Kidney tubule cell (primary cell): ENCODE results near the gene GPSM1.
"Not testable (repeated sequence)": the region's sequence is repeated elsewhere in the genome, so short reads cannot be mapped to it uniquely, and the experiment has no call there.

Experiments
- DNase-seq: peaks from one replicate; pipeline ENCODE4 v3.0.0-alpha.2; 2018; ENCODE audit warnings: low spot score

GPSM1 gene

DNA sequence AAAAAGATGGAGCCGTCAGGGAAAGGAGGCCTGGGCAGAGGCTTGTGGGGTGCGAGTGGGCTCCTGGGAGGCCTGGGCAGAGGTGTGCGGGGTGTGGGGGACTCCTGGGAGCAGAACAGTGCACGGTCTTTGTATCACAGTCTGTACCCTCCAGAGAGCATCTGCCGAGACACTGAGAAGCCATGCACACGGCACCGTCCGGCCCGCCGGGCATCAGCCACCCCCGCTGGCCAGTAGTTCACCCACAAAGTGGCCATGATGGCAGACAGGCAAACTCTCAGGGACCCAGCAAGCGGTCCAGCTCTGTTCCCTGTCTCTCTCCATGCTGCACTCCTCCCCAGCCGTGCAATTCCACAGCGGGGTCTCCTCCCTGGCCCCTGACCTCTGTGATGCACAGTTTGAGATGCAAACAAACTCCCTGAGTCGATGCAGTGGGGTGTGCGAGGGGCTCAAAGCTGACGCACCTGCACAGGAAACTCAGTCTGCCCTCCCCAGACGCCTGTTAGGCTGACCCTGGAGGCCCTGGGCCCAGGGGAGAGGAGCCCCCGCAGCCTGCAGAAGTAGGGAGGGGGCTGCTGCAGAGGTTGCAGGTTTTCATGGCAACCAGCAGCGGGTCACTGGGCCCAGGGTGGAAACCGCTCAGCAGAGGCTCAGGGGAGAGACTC lies 9.1 kb upstream of the GPSM1 start:
- DNase-seq, result no peak

DNA sequence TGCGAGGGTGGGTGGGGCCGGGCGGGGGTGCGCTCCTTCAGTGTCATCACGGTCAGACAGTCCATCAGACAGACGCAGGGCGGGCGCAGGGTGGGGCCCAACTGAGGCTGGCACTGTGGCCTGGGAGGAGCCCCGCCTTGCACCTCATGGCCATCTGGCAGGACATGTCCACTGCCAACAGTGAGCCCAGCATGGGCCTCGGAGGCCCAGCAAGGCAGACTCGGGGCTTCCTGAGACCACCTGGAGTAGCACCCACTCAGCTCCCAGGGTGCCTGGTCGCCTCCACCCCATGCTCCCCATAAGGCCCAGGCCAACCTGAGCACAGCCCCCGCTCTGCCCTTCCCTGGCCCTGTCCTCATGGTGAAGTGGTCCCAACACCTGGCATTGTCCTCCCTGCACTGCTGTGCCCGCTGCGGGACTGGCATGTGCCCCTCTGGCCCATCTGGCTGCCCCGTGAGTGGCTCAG lies 8.5 kb upstream of the GPSM1 start:
- DNase-seq, result no peak

DNA sequence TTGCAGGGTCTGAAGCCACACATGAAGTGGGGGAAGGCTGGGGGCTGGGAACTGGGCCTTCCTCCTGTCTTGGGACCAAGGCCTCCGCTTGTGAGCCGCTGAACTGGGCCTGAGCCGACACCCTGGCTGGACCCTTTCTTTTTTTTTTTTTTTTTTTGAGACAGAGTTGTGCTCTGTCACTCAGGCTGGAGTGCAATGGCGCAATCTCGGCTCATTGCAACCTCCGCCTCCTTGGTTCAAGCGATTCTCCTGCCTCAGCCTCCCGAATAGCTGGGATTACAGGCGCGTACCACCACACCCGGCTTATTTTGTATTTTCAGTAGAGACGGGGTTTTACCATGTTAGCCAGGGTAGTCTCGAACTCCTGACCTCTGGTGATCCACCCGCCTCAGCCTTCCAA lies 8.1 kb upstream of the GPSM1 start:
- DNase-seq, result not testable (repeated sequence)

DNA sequence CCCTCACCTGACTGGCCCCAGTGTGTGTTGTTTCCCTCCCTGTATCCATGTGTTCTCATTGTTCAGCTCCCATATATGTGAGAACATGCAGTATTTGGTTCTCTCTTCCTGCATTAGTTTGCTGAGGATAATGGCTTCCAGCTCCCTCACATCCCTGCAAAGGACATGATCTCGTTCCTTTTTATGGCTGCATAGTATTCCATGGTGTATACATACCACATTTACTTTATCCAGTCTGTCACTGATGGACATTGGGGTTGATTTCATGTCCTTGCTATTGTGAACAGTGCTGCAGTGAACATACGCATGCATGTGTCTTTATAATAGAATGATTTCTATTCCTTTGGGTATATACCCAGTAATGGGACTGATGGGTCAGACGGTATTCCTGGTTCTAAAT lies 7.4 kb upstream of the GPSM1 start:
- DNase-seq, result not testable (repeated sequence)

DNA sequence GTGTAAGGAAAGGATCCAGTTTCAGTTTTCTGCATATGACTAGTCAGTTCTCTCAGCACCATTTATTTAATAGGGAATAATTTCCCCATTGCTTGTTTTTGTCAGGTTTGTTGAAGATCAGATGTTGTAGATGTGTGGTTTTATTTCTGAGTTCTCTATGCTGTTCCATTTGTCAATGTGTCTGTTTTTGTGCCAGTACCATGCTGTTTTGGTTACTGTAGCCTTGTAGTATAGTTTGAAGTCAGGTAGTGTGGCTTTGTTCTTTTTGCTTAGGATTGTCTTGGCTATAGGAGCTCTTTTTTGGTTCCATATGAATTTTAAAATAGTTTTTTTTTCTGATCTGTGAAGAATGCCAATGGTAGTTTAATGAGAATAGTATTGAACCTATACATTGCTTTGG lies 6.4 kb upstream of the GPSM1 start:
- DNase-seq, result not testable (repeated sequence)

DNA sequence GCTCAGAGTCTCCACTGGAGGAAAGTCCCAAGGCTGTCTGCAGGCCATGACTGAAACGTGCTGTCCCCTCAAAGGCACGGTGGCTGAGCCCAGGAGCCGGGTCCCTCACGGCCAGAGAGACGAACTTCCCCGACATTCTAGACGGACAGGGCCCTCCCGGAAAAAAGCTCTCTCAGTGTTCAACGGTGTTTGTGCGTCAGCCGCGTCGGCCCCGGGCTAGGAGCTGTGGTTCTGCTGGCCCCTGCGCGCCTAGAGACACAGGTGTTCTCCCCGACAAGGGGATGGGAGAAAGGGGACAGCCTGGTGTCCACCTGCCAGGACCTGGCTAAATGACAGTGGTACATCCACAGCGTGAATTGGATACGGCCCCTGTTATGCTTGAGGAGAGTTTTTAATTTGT lies 5.8 kb upstream of the GPSM1 start:
- no peak for DNase-seq

DNA sequence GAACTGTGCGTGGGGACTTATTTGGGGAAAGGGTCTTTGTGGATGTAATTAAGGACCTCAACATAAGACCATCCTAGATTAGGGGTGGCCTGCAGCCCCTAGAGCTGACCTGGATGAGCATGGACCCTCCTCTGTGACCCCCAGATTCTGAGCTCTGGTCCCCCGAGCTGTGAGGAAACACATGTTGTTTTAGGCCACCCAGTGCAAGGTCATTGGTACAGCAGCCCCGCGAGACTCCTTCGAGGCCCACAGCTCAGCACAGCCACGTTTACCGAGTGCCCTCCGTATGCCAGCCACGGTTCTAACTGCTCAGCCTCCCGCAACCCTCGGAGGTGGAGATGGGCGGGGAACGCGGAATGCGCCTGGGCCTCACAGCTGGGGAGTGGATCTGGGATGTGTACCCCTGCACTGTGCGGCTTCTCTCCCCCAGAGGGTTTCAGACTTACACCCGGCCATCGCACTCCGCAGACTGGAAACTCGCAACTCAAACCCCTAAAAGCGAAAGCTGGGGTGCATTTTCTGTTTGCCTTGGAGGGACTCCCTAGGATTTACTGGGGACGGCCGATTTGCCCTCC lies 4.5 kb upstream of the GPSM1 start:
- DNase-seq, result no peak

DNA sequence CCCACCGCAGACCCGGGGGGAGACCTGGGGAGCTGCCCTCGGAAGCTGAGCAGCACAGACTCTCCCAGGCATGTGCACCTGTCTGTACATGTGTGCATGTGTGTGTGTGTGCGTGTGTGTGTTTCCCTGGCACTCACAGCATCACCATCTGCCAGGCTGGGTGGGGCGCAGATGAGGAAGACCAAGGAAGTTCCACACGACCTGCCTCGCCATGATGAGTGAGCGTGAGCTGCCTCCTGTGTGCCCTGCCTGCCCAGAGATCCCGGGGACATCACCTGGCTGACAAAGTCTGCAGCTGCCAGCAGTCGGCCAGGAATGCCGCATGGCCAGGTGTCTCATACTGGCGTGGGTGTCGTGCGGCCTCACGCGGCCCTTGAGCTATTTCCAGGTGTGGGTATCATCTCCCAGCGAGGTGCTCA lies 4.0 kb upstream of the GPSM1 start:
- no peak for DNase-seq

DNA sequence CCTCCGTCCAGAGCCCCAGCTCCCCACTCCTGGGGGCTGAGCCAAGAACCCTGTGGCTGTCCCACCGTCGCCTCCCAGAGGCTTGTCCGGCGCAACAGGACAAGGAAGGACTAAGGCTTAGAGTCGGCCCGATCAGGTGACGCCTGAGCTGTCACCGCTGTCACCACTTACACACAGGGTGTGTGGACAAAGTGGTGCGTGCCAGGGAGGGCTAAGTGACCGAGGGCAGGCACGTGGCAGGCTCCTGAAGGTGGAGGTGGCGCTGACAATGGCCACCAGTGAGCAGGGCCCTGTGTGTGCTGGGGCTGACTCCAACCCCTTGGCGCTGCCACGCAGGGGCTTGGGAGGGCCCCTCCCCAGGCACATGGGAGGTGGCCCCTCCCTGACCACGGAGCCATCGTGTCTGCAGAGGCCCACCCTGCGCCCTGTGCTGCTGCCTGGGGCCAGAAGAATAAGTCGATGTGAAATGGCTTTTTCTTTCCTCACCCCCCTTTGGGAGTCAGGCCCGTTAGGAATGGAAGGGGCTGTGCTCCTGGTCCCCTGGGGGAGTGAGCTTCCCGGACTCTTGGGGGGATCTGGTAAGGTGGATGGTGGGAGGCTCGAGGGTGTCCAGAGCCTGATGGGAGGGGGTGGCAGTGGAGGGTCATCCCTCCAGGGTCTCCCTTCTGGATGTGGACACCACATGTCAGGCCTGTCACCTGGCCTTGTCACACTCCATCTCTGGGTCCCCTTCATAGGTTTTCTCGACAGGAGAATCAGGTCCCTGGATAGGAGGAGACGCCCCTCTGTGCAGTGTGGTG lies 2.6 kb upstream of the GPSM1 start:
- peak; percentile 32 for DNase-seq

DNA sequence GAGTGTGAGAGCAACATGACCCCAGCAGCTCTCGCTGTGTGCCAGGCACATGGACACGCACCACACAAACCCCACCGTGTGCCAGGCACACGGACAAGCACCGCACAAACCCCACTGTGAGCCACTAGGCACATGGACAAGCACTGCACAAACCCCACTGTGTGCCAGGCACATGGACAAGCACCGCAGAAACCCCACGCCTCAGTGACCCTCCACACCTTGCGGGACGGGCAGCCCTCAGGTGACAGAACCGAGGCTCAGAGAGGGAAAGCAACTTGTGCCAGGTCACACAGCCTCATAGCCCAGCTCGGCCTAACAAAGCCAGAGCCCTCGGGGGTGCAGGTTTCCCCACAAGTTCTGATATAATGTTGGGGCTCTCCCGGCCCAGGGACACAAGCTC lies 2.0 kb upstream of the GPSM1 start:
- DNase-seq, result no peak

DNA sequence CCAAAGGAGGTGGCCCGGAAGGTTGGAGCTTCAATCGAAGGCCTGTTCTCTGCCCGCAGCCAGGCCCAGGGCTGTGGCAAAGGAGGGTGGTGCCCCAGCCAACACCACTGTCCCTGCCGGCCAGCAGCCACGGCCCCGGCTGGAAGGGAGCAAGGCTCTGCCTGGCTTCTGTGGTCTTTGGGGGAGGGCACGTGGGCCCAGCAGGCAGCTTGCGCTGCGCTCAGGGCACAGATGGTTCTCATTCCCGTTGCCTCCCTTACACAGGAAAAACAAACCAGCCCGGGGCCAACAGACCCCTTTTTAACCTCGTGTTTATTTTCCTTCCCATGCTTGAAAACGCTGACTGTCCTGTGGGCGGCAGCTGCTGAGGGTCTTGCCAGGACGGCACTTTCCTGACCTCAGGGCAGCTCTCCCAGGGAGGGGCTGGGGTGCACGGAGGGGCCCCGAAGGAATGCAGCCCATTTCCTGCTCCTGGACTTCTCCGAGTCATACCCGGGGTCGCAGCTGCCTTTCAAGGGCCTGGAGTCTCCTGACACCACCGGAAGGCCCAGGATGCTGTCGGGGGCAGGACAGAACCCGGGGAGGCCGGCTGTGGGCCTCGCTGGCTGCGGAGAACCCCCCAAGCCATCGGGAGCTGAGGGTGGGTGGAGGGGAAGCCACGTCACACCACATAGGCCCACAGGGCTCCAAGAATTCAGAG lies 1.1 kb upstream of the GPSM1 start:
- no peak for DNase-seq

DNA sequence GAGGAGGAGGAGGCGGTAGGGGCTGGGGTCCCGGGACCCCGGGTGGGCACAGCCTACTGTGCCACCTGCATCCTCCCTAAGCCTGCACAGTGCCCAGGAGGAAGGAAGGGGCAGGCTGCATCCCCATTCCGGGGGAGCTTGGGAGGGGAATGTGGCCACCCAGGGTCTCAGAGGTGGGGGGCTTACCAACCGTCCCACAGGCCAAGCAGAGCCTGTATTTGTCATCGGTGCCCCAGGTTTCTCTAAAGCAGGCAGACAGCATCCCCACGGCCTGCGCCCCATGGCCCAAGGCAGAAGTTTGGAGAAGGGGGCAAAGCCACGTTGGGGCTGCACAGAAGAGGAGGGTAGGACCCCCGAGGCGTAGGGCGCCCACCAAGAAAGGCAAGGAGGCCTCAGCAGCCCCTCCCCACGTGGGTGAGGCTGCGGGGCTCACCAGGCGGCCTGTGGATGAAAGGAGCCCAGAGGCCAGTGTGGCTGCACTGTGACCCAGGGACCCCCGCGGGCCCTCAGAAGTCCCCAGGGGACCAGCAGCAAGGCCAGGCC lies 507 bp upstream of the GPSM1 start:
- no peak for DNase-seq

DNA sequence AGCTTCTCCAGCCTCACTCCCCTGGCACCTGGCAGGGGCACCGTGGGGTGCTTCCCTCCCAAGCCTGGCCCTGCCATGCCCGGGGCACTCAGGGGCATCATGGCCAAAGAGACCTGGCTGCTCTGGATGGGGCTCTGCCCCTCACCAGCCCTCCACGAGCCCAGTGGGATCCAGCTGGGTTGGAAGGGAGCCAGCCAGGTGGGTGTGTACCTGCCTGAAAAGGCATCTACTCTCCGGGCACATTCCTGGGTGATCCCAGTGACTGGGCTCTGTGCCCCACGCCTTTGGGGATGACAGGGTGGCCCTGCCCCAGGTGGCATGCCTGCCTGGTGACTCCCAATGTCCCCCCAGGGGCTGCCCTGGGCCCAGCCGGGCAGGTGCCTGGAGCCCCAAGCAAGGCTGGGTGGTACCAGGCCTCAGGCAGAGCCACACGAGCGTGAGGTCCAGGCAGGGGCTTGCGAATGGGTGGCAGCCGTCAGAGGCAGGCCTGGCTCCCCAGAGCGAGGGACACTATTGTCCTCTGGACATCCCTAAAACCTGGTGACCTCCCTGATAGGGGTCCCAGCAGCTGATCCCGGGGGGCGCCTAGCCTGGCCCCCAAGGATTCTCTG lies 777 bp downstream of the GPSM1 start:
- peak; percentile 62 for DNase-seq

DNA sequence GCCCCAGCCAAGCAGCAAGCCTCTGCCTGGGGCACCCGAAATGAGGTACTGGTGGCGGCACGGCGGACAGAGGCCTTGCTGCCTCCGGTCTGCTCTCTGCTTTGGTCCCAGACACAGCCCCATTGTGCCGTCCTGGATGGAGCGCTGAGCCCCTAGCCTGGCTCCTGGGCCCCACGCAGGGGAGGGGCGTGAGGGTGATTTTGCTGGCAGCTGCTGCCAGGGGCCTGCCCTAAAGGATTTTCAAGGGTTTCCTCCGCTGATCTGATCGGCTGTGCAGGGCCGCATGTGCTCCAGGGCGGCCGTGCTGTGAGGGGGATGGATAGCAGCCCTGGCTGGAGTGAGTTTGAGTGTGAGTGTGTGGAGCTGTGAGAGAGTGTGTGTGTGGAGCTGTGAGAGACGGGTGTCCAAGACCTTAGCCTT lies 1.3 kb downstream of the GPSM1 start:
- DNase-seq, result no peak

DNA sequence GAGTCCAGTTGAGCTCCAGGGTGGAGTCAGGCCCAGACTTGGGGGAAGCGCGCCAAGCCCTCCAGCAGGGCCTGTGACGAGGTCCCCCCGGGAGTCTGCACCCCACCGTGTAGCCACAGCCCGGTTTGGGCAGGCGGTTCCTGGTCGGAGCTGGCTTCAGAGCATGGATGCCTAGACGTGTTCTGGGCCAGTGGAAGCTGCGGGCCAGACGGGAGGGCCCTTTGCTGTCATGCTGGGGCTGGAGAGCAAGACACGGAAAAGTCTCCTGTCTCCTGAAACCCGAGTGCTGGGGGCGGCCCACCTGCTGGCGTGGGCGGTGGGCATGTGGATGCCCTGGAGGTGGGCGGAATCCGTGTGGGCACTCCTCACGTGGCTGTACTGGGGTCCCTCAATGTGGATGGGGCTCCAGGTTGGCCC lies 1.9 kb downstream of the GPSM1 start:
- no peak for DNase-seq

DNA sequence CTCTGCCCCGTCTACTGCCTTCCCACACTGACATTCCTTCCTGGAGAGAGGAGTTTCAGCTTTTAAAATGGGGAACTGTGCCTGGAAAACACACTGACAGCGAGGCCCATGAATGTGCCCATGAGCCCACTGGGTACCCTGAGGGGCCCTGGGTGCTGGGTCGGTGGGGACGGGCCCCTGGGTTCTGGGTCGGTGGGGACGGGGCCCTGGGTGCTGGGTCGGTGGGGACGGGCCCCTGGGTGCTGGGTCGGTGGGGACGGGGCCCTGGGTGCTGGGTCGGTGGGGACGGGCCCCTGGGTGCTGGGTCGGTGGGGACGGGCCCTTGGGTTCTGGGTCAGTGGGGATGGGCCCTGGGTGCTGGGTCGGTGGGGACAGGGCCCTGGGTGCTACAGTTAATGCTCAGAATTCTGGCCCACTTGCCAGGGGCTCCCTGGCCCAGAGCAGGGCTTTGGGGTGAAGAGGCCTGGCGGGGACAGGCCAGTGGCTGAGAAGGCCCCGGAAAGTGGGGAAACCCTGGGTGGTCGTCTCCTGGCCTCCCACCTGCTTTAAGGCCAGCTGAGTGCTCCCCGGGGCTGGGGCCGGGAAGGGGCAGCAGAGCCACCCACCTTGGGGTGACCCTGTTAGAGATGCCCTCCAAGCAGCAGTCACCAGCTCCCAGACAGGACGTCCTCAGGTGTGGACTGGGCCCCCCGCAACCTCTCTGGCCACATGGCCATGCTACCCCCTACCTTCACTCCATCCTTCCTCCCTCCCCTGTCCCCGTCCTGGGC lies 2.5 kb downstream of the GPSM1 start:
- DNase-seq, result no peak

DNA sequence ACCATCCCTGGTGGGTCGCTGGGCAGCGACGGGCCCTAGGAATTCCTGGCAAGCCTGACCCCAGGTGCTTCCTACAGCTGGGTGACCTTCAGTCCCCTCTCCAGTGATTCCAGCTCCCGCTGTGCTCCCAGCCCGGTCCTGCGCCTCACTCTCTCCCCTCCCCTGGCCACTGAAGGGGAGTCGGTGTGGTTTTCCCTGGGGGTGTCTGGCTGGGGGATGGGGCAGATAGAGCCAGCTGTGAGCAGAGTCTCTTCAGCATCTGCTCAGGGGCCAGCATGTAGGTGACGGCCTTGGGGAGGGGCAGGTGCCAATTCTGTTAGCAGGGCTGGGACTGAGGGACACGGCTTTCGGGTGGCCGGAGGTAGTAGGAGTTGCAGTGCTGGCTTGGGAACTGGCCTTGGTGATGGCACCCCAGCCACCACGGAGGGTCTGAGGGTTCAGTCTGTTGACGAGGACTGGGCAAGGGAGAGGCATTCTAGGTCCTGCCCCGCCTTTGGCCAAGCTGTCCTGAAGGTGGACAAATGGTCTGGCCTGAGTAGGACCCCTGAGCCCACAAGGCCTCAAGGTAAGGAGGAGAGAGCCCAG lies 3.2 kb downstream of the GPSM1 start:
- DNase-seq, result no peak

DNA sequence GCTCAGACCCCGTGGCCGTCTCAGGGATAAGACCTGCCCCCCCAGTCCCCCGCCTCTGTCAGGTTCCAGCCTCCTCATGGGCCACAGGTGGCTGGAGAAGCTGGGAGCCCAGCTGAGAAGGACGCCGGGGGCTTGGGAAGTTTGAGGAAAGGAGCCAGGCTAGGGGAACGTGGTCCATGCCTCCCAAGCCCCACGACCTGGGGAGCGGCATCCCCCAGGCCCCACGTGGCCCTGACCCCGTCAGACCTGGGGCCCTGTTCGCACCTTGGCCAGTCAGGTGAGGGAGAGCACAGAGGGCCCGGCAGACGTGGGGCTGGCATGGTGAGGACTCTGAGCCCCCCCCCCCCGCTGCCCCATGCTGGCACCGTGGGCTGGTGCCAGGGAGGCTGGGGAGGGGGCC lies 3.7 kb downstream of the GPSM1 start:
- DNase-seq, result no peak

DNA sequence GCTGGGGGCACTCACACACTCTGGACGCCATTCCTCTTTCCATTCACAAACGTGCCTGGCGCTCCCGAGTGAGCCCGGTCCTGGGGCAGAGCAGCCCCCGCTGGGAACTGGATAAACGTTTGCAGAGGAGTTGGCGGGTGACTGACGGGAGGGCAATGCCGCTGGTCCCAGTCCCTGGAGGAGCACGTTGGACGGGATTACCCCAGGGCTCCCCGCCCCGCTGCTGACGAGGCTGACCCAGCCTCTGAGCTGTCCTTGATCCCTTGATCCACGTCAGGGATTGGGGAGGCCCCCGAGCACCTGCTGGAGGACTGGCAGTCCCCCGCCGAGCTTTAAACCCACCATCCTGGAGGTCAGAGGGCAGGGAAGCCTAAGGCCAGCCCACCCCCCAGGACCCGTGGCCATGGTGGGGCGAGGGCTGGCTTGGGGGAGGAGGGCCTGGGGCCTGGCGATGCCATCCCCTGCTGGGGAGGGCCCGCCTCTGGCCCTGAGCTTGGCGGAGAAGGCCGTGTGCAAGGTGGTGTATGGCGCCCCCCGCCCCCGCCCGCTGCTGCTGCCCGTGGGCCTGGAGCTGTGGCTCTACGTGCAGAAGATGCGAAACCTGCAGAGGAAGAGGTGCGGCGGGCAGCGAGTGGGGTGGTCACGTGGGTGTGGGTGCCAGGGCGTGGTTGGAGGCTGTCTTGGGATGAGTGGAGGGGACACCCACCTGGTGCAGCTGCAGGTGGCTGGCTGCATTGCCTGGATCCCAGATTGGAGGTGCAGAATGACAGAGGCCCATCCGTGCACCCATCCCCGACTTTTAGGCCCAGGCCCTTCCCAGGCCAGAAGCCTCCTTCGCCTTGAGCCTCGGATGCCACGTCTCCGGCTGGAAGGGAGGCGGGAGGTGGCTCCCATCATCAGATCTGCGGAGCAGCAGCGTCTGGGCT lies 4.5 kb downstream of the GPSM1 start:
- no peak for DNase-seq
